ENCODE measurements around the gene C1orf116. TPM values are rescaled to one million over a fixed set of nuclear protein-coding genes. Genes with fewer than 3 reads are reported as not detected.

Gene C1orf116
- total RNA-seq, 2 donors from 2014 or later, result 0.14 to 1.3 TPM

- Histone ChIP-seq H3K4me1 (ENCODE audit: control insufficient read depth in 1 of 2, low read depth in 2 of 2) (no peaks in the 10 kb centered on the region), H3K9me3 (no peaks in the 10 kb centered on the region), H3K4me3 (no peak overlapping the region), H3K27me3 (replicated peaks; ENCODE audit: insufficient read depth) (no peaks in the 10 kb centered on the region), H3K36me3 (no peaks in the 10 kb centered on the region), H3K27ac (no peak overlapping the region)
- no peak for DNase-seq (ENCODE audit: low spot score)
- no peak for TF ChIP-seq CTCF (IDR thresholded peaks at IDR 0.05)
- ATAC-seq (ENCODE audit: insufficient number of reproducible peaks, low FRiP score, low read depth), result no peak
Observed at GRCh38 chr1:207035877-207036551, 3.5 kb upstream of the C1orf116 start.

- H3K27ac ChIP-seq, result no peak overlapping the region
- H3K36me3 ChIP-seq, result no peaks in the 10 kb centered on the region
- no peak for DNase-seq (ENCODE audit: low spot score)
- no peaks in the 10 kb centered on the region for H3K9me3 ChIP-seq
- no peaks in the 10 kb centered on the region for H3K27me3 ChIP-seq (replicated peaks; ENCODE audit: insufficient read depth)
- ATAC-seq (ENCODE audit: insufficient number of reproducible peaks, low FRiP score, low read depth), result no peak
- H3K4me1 ChIP-seq (ENCODE audit: control insufficient read depth in 1 of 2, low read depth in 2 of 2), result no peaks in the 10 kb centered on the region
- no peak for TF ChIP-seq CTCF (IDR thresholded peaks at IDR 0.05)
- H3K4me3 ChIP-seq, result no peak overlapping the region
Observed at GRCh38 chr1:207034998-207035397, 2.4 kb upstream of the C1orf116 start.

- Histone ChIP-seq H3K27ac (no peak overlapping the region), H3K4me1 (ENCODE audit: control insufficient read depth in 1 of 2, low read depth in 2 of 2) (no peaks in the 10 kb centered on the region), H3K9me3 (no peaks in the 10 kb centered on the region), H3K4me3 (no peak overlapping the region), H3K27me3 (replicated peaks; ENCODE audit: insufficient read depth) (no peaks in the 10 kb centered on the region), H3K36me3 (no peaks in the 10 kb centered on the region)
- DNase-seq (ENCODE audit: low spot score) (no peak), ATAC-seq (ENCODE audit: insufficient number of reproducible peaks, low FRiP score, low read depth) (no peak)
- no peak for TF ChIP-seq CTCF (IDR thresholded peaks at IDR 0.05)
Observed at GRCh38 chr1:207034208-207034607, 1.7 kb upstream of the C1orf116 start.

- H3K9me3 ChIP-seq, result no peaks in the 10 kb centered on the region
- no peak for ATAC-seq (ENCODE audit: insufficient number of reproducible peaks, low FRiP score, low read depth)
- TF ChIP-seq CTCF (IDR thresholded peaks at IDR 0.05), result no peak
Observed at GRCh38 chr1:207033302-207033701, 746 bp upstream of the C1orf116 start.

GRCh38 chr1:207031632-207032264 lies 808 bp downstream of the C1orf116 start:
- Histone ChIP-seq H3K27me3 (replicated peaks; ENCODE audit: insufficient read depth) (no peaks in the 10 kb centered on the region), H3K4me3 (no peak overlapping the region), H3K36me3 (no peaks in the 10 kb centered on the region), H3K9me3 (no peaks in the 10 kb centered on the region), H3K4me1 (ENCODE audit: control insufficient read depth in 1 of 2, low read depth in 2 of 2) (peaks cover 0 to under 1% of the 10 kb centered on the region in 2 donors), H3K27ac (no peak overlapping the region)
- no peak for TF ChIP-seq CTCF (IDR thresholded peaks at IDR 0.05)
- no peak for ATAC-seq (ENCODE audit: insufficient number of reproducible peaks, low FRiP score, low read depth)
- DNase-seq (ENCODE audit: low spot score), result no peak

More at GRCh38 chr1:207033302-207033701, 746 bp upstream of the C1orf116 start:
- Histone ChIP-seq H3K4me1 (ENCODE audit: control insufficient read depth in 1 of 2, low read depth in 2 of 2) (no peaks in the 10 kb centered on the region), H3K27ac (no peak overlapping the region), H3K27me3 (replicated peaks; ENCODE audit: insufficient read depth) (no peaks in the 10 kb centered on the region), H3K4me3 (no peak overlapping the region), H3K36me3 (no peaks in the 10 kb centered on the region)
- no peak for DNase-seq (ENCODE audit: low spot score)
